Uterus (tissue), 4 donors: Measurements from ENCODE around the gene FAM221B. TPM values are rescaled to one million over a fixed set of nuclear protein-coding genes. Genes with fewer than 3 reads are reported as not detected.

Experiments used
- DNase-seq, 2 donors: peaks; one replicate each; pipeline ENCODE4 v3.0.0-alpha.2; 2019 to 2020
- H3K27ac ChIP-seq, 2 donors: fragments of 200-600 bp; sonication (generic); 1 replicate in 1 of 2; 2 replicates in 1 of 2; pipeline ENCODE4 v1.5.1; 2016 to 2018
- H3K27me3 ChIP-seq, 2 donors: fragments of 200-600 bp; sonication (generic); one replicate each; pipeline ENCODE4 v1.5.1; 2018 to 2019; ENCODE audit warnings: control low read depth in 1 of 2
- H3K36me3 ChIP-seq, 2 donors: fragments of 200-600 bp; sonication (generic); one replicate each; pipeline ENCODE4 v1.5.1; 2019; ENCODE audit warnings: control low read depth in 1 of 2
- H3K4me1 ChIP-seq, 2 donors: fragments of 200-600 bp; sonication (generic); one replicate each; pipeline ENCODE4 v1.5.1; 2018 to 2019; ENCODE audit warnings: control low read depth in 1 of 2
- H3K4me3 ChIP-seq, 2 donors: fragments of 200-600 bp; sonication (generic); 1 replicate in 1 of 2; 2 replicates in 1 of 2; pipeline ENCODE4 v1.5.1; 2018 to 2019; ENCODE audit warnings: mild to moderate bottlenecking in 1 of 2
- H3K9me3 ChIP-seq, 2 donors: fragments of 200-600 bp; sonication (generic); one replicate each; pipeline ENCODE4 v1.5.1; 2019; ENCODE audit warnings: control low read depth in 1 of 2
- CTCF ChIP-seq, 4 experiments: fragments of 200-600 bp in 2 of 4; fragments of 450-650 bp in 2 of 4; sonication (generic) in 2 of 4; IDR thresholded peaks; one replicate each; pipeline ENCODE4 v1.5.1; 2016 to 2019; ENCODE audit warnings: antibody characterized with exemption in 4 of 4, mild to moderate bottlenecking in 2 of 4, moderate library complexity in 1 of 4
- POLR2A ChIP-seq, 2 donors: fragments of 450-650 bp; IDR thresholded peaks; one replicate each; pipeline ENCODE4 v1.6.1; 2016; ENCODE audit warnings: antibody characterized with exemption in 2 of 2, mild to moderate bottlenecking in 1 of 2, moderate library complexity in 1 of 2
- intact Hi-C: fragments of 100-400 bp; cut with DNase I; formaldehyde crosslinking; loops from one replicate; pipeline ENCODE4 v1.15.1; 2023; ENCODE audit warnings: low total_unique reads
- total RNA-seq, 4 donors: library from RNA; depleted of rRNA in 3 of 4; stranded (reverse); fragments of >200 nt in 3 of 4; gene quantifications; one replicate each; pipeline versions ENCODE4 v1.1.0 to v1.2.4, GENCODE V29; 2014 to 2023
- donor health status: DM: yes; HTN: yes; CAD: no.

FAM221B gene
- total RNA-seq, 4 donors from 2014 or later: not detected

- Histone ChIP-seq H3K36me3 (no peaks in the 10 kb centered on the region), H3K4me1 (peaks cover 0 to 6% of the 10 kb centered on the region in 2 donors), H3K27ac (no peak overlapping the region), H3K4me3 (no peak overlapping the region), H3K9me3 (no peaks in the 10 kb centered on the region), H3K27me3 (no peaks in the 10 kb centered on the region)
- TF ChIP-seq CTCF (IDR thresholded peaks at IDR 0.05) (no peak), POLR2A (IDR thresholded peaks at IDR 0.05) (no peak)
- intact Hi-C loops: no loop called here
- no peak for DNase-seq
These were observed 20.1 kb downstream of the FAM221B start for GRCh38 chr9:35808433-35808832.

GRCh38 chr9:35806101-35806500, 22.4 kb downstream of the FAM221B start:
- Histone ChIP-seq H3K27ac (no peak overlapping the region), H3K36me3 (no peaks in the 10 kb centered on the region), H3K9me3 (no peaks in the 10 kb centered on the region), H3K27me3 (no peaks in the 10 kb centered on the region), H3K4me1 (no peaks in the 10 kb centered on the region), H3K4me3 (no peak overlapping the region)
- intact Hi-C loops: no loop called here
- DNase-seq: no peak
- no peak for TF ChIP-seq POLR2A (IDR thresholded peaks at IDR 0.05)
- no peak for TF ChIP-seq CTCF (IDR thresholded peaks at IDR 0.05)

- TF ChIP-seq POLR2A (IDR thresholded peaks at IDR 0.05): no peak
- no peak for TF ChIP-seq CTCF (IDR thresholded peaks at IDR 0.05)
- Histone ChIP-seq H3K4me3 (no peak overlapping the region), H3K4me1 (no peaks in the 10 kb centered on the region), H3K27ac (no peak overlapping the region), H3K27me3 (no peaks in the 10 kb centered on the region), H3K36me3 (no peaks in the 10 kb centered on the region), H3K9me3 (no peaks in the 10 kb centered on the region)
- DNase-seq: no peak
- intact Hi-C loops: no loop called here
These were observed 27.0 kb downstream of the FAM221B start for GRCh38 chr9:35801328-35802128.

GRCh38 chr9:35800530-35800929, 28.0 kb downstream of the FAM221B start:
- Histone ChIP-seq H3K36me3 (no peaks in the 10 kb centered on the region), H3K9me3 (no peaks in the 10 kb centered on the region), H3K4me3 (no peak overlapping the region), H3K4me1 (no peaks in the 10 kb centered on the region), H3K27me3 (no peaks in the 10 kb centered on the region), H3K27ac (no peak overlapping the region)
- DNase-seq: no peak
- TF ChIP-seq CTCF (IDR thresholded peaks at IDR 0.05) (no peak), POLR2A (IDR thresholded peaks at IDR 0.05) (no peak)
- intact Hi-C loops: no loop called here

- no peak for DNase-seq
- peaks cover 0 to 5% of the 10 kb centered on the region in 2 donors for H3K4me1 ChIP-seq
- no peak overlapping the region for H3K27ac ChIP-seq
- H3K27me3 ChIP-seq: no peaks in the 10 kb centered on the region
- intact Hi-C loops: no loop called here
- H3K9me3 ChIP-seq: no peaks in the 10 kb centered on the region
- TF ChIP-seq POLR2A (IDR thresholded peaks at IDR 0.05): no peak
- no peak for TF ChIP-seq CTCF (IDR thresholded peaks at IDR 0.05)
- H3K4me3 ChIP-seq: no peak overlapping the region
- no peaks in the 10 kb centered on the region for H3K36me3 ChIP-seq
These were observed 29.7 kb downstream of the FAM221B start for GRCh38 chr9:35798658-35799374.
